SKM-1 (cell line): ENCODE data around the gene JTB.

Experiments used
- DNase-seq: peaks from one replicate; lab custom pipeline; 2025; ENCODE audit not compliant: unreplicated experiment; lab: John Stamatoyannopoulos, UW

The JTB gene

GRCh38 chr1:153956997-153957715 is 20.3 kb downstream of the JTB start:
- DNase-seq = no peak

DNA sequence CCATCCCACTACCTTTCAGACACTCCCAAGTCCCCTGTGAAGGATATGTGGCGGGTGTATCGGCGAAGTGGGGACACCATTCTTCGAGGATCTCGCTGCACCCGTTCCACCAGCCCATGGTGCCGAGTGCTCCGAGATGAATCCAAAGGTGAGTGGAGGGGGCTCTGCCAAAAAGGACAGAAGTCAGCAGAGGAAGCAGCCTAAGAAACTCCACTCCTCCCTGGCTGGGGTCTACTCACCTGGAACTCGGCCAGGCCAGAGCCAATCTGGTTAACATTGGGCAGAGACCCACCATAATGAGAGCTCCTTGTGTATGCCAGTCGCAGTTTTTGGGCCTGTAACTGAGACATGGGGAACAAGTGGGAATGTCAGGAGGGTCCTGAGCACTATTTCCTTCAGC is 22.6 kb downstream of the JTB start:
- no peak for DNase-seq

GRCh38 chr1:153953859-153954365 is 23.6 kb downstream of the JTB start:
- no peak for DNase-seq

DNA sequence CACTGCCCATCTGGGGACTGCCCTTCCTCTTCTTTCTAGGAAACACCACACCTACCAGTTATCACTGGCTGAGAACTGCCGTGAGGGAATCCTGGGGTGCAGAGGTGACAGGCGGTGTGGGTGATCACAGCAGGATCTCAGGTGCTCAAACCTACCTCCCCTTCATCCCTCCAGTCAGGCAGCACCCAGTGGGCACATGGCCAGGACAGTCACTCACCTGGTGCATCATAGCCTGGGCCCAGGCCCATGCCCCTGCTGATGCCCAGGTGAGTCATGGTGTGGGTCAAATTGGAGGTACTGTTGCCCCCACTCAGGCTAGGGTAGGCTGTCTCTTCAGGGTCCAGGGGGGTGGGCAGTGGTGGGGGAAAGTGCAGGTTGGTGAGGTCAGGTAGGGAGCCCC is 25.7 kb downstream of the JTB start:
- no peak for DNase-seq

DNA sequence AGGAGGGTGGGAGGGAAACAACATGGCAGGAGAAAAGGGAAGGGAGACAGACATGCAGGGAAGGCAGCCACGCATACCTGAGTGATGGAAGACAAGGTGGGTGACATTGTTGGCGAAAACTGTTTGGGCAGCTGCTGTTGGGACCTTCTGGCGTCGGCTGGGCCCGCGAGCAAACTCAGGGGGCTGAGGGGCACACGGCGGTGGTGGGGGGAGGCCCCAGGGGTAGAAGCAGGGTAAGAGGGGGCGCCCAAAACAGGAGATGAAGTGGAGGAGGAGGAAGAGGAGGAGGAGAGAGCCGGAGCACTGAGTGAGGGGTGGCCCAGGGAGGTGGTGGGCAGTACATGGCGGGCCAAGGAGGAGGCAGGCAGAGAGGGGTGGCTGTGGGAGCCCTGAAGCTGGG is 26.3 kb downstream of the JTB start:
- DNase-seq = no peak

GRCh38 chr1:153946622-153947241 is 30.7 kb downstream of the JTB start, which contains the start of gene DENND4B:
Gene DENND4B (minus strand): TSS chr1:153946718. CDS start chr1:153944374, 2,344 bp downstream.
- peak; percentile 86 for DNase-seq

GRCh38 chr1:153945795-153946621 is 31.5 kb downstream of the JTB start:
- DNase-seq = peak; percentile 99

GRCh38 chr1:153945131-153945794 is 32.2 kb downstream of the JTB start:
- DNase-seq = peak; percentile 91

DNA sequence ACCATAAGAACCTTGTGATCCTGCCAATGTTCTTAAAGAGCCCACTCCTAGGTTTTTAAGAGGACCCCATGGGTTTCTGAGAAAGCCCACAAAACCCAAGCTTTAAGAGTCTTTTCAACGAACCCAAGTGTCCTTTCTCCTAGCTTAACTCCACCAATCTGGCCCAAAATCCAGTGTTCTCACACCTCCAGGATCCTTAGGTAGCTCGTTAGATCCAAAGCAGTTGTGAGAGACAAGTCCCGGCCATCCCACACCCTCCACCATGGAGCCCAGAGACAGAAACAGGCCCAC is 32.7 kb downstream of the JTB start:
- no peak for DNase-seq

GRCh38 chr1:153944005-153944826 is 33.3 kb downstream of the JTB start:
- DNase-seq = no peak

GRCh38 chr1:153942766-153943549 is 34.5 kb downstream of the JTB start:
- DNase-seq = no peak

- DNase-seq = no peak
Measured at GRCh38 chr1:153941826-153942725, 35.4 kb downstream of the JTB start.

- DNase-seq = no peak
Measured at GRCh38 chr1:153940756-153941155, 36.7 kb downstream of the JTB start.

DNA sequence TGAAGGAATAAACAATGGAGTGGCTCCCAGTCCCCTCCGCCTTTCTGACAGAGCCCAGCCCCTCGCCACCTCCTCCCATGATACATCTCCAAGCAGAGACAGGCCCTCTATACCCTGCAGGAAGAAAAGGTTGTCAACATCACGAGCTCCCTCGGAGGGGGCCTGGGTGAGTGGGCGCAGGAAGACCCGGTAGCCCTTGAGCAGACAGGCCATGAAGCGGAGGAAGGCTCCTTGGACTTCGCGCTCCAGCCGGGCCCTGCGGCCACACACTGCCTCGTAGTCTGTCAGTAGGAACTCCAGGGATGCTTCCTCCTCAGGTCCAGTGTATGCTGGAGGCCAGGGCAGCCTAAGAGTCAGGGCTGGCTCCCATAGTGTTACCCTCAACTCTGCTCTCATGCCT is 38.0 kb downstream of the JTB start:
- DNase-seq = no peak

DNA sequence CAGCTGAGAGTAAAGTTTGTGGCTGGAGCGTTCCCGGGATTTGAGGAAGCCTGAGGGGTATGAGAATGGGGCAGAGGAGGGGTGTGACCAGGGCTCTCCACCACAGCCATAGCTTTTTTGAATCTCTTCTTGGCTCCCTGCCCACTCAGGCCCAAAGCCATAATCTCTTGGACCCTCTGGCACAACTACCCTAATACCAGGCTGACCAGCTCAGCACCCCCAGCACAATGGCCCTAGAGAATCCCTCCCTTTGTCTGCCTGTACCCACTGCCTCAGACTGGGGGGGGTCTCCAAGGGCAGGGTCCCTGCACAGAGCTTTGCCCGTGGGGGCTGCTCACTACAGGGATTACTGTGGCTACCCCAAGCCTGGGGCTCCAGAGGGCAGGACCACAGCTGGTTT is 38.5 kb downstream of the JTB start:
- no peak for DNase-seq

GRCh38 chr1:153937331-153937730 is 40.1 kb downstream of the JTB start:
- no peak for DNase-seq

- no peak for DNase-seq
Measured at GRCh38 chr1:153936011-153936802, 41.3 kb downstream of the JTB start.

DNA sequence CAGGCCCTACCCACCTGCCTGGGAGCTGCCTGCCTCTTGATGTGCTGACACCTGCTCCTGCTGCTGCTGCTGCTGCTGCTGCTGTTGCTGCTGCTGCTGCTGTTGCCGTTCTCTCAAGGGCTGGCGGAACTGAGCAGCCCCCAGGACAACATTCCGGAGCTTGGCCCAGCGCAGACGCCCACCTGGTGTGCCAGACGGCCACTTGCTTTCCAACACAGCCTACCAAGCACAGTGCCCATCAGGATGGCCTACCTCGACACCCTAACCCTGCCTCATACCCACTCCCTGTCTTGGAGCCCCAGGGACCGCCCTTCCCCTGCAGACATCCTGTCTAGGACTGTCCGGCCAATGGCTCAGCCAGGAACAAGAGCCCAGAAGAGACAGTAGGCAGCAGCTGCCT is 42.7 kb downstream of the JTB start:
- DNase-seq = no peak
